ENCODE data around the gene SQOR.

SQOR gene

GRCh38 chr15:45705510-45706473 lies 71.0 kb downstream of the SQOR start:
- DNase-seq (ENCODE audit: low read depth), result peak; percentile 28

GRCh38 chr15:45710657-45711056 lies 75.8 kb downstream of the SQOR start:
- no peak for DNase-seq (ENCODE audit: low read depth)

- DNase-seq (ENCODE audit: low read depth), result no peak
Observed at GRCh38 chr15:45714590-45715488, 80.0 kb downstream of the SQOR start.

GRCh38 chr15:45715528-45715927 lies 80.7 kb downstream of the SQOR start:
- no peak for DNase-seq (ENCODE audit: low read depth)

GRCh38 chr15:45719490-45719889 lies 84.7 kb downstream of the SQOR start:
- DNase-seq (ENCODE audit: low read depth), result no peak

GRCh38 chr15:45720183-45720582 lies 85.4 kb downstream of the SQOR start:
- DNase-seq (ENCODE audit: low read depth), result no peak

GRCh38 chr15:45728641-45729040 lies 93.8 kb downstream of the SQOR start:
- DNase-seq (ENCODE audit: low read depth), result no peak

GRCh38 chr15:45729141-45729540 lies 94.3 kb downstream of the SQOR start:
- no peak for DNase-seq (ENCODE audit: low read depth)

GRCh38 chr15:45731343-45731742 lies 96.5 kb downstream of the SQOR start:
- no peak for DNase-seq (ENCODE audit: low read depth)

GRCh38 chr15:45732662-45733061 lies 97.8 kb downstream of the SQOR start:
- no peak for DNase-seq (ENCODE audit: low read depth)

- DNase-seq (ENCODE audit: low read depth), result no peak
Observed at GRCh38 chr15:45734260-45734711, 99.5 kb downstream of the SQOR start.
